ENCODE measurements around the gene CTXN2.

Gene CTXN2

GRCh38 chr15:48191574-48192225, at the start of gene CTXN2:
Gene CTXN2, plus strand, starts transcription at chr15:48191665. Its CDS starts 9,636 bp downstream, at chr15:48201301.
- Histone ChIP-seq H3K27ac (no peak within 1 kb of the TSS), H3K4me3 (no peak within 1 kb of the TSS)

- Histone ChIP-seq H3K27ac (no peak overlapping the region), H3K4me3 (no peak overlapping the region)
Observed at GRCh38 chr15:48143856-48144255, 47.6 kb upstream of the CTXN2 start.

DNA sequence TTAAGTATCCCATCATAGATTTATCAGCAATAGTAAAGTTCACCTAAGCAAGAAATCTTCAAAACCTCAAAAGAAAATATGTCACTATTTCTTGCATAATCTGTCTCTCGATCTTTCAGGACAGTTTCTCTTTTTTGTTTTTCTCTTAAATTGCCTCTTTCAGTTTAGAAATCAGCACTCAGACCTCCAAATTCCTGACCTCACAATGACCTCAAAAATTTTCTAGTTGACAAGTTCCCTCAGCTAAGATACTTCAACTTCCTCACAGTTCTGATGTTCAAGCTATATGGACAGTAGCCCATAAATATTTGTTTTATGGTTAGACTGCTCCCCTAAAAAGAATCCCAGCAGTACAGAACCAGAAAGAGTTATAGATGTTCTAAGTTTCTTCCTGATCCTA, 46.6 kb upstream of the CTXN2 start:
- H3K27ac ChIP-seq: no peak overlapping the region
- H3K4me3 ChIP-seq: no peak overlapping the region

GRCh38 chr15:48145923-48146322, 45.5 kb upstream of the CTXN2 start:
- no peak overlapping the region for H3K27ac ChIP-seq

DNA sequence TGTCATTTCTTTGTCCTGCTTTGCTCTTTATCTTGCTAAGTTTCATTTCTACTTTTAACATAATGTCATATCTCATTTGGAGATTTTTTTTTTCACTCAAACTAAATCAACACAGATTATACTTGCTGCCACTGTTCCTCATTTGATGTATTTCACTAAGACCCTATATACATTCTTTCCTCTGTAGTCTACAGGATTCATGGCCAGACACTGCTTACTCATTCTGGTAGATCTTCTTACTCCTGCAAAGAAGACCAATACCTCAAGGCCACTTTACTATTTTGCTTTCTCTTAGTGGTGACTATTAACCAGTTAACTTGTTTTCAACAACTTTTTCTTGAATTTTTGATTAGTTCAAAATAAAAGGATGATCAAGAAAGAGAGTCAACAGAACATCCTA, 44.1 kb upstream of the CTXN2 start:
- no peak overlapping the region for H3K27ac ChIP-seq
- H3K4me3 ChIP-seq: no peak overlapping the region

More at GRCh38 chr15:48145923-48146322, 45.5 kb upstream of the CTXN2 start:
- H3K4me3 ChIP-seq: no peak overlapping the region

DNA sequence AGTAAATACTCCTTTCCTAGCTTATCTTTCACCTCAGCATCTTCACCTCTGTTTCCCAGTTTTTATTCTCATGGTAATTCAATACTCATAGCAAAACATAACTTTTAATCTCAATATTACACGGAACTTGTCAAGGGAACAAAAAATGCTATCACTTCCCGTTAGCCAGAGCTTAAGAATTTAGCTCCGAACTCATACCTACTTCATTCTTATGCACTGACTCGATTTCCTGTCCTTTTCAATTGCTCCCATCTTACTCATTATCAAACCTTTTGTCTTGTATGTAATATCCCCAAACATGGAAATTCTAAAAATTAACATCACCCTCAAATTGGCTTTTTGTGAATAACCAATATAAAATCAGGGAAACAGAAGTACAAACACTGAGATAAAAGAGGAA, 41.6 kb upstream of the CTXN2 start:
- no peak overlapping the region for H3K27ac ChIP-seq
- H3K4me3 ChIP-seq: no peak overlapping the region

GRCh38 chr15:48153526-48153925, 37.9 kb upstream of the CTXN2 start:
- Histone ChIP-seq H3K27ac (no peak overlapping the region), H3K4me3 (no peak overlapping the region)

- Histone ChIP-seq H3K27ac (no peak overlapping the region), H3K4me3 (no peak overlapping the region)
Observed at GRCh38 chr15:48168616-48169015, 22.8 kb upstream of the CTXN2 start.

DNA sequence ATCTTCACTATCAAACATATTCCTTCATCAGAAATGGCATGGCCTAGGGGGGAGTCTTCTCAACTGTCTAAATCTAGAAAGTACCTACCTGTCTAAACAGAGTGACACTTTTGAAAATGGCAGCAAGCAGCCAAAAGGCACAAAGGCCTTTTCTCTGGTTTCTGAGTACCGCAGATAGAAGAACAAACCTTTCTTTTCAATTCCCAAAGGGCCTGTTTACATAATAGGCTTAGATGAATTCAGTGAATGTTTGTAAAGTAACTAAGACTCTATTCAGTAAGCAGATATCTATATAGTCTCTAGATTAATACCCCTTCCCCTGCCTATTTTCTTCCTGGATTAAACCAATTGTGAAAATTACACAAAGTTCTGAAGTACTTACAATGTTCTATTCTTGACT, 20.5 kb upstream of the CTXN2 start:
- Histone ChIP-seq H3K27ac (no peak overlapping the region), H3K4me3 (no peak overlapping the region)

- no peak overlapping the region for H3K27ac ChIP-seq
- no peak overlapping the region for H3K4me3 ChIP-seq
Observed at GRCh38 chr15:48175126-48175525, 16.3 kb upstream of the CTXN2 start.

- H3K4me3 ChIP-seq: no peak overlapping the region
- no peak overlapping the region for H3K27ac ChIP-seq
Observed at GRCh38 chr15:48176112-48176511, 15.4 kb upstream of the CTXN2 start.

GRCh38 chr15:48176957-48177356, 14.5 kb upstream of the CTXN2 start:
- no peak overlapping the region for H3K27ac ChIP-seq
- H3K4me3 ChIP-seq: peak overlapping the region in 2 of 7 experiments; percentile 43 to 47

- H3K4me3 ChIP-seq: peak overlapping the region; percentile 29 to 51 (median 44)
- peak overlapping the region in 11 of 21 experiments; percentile 1 to 76 (median 46) for H3K27ac ChIP-seq
Observed at GRCh38 chr15:48177383-48177765, 14.1 kb upstream of the CTXN2 start.

- Histone ChIP-seq H3K4me3 (peak within 1 kb of the TSS; percentile 29 to 51 (median 44)), H3K27ac (peak within 1 kb of the TSS in 14 of 21 experiments; percentile 1 to 76 (median 44))
Observed at GRCh38 chr15:48177766-48178647, 13.5 kb upstream of the CTXN2 start, which contains the start of gene MYEF2. Gene MYEF2, minus strand, starts transcription at chr15:48178295. Its CDS starts 58 bp downstream, at chr15:48178237.

- H3K27ac ChIP-seq: no peak overlapping the region
- peak overlapping the region in 5 of 7 experiments; percentile 29 to 51 (median 47) for H3K4me3 ChIP-seq
Observed at GRCh38 chr15:48178648-48178931, 12.9 kb upstream of the CTXN2 start.

DNA sequence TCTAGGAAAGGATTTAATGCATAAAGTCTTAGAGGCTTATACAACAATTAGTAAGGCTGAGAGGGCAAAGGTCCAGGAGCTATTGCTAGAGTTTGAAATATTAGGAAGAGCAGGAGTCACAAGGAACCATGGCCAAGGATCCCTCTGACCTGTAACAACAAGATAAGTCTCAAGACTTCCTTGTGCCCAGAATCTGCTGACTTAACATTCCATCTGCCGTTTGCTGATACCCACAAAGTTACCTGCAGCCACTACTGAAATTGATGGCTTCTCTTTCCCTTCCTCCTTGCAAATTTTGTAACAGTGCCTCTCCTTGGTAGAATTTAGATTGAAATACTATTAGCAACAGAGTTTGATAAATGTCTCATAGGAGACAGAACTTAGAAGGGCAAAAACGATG, 8.7 kb upstream of the CTXN2 start:
- Histone ChIP-seq H3K4me3 (no peak overlapping the region), H3K27ac (no peak overlapping the region)

DNA sequence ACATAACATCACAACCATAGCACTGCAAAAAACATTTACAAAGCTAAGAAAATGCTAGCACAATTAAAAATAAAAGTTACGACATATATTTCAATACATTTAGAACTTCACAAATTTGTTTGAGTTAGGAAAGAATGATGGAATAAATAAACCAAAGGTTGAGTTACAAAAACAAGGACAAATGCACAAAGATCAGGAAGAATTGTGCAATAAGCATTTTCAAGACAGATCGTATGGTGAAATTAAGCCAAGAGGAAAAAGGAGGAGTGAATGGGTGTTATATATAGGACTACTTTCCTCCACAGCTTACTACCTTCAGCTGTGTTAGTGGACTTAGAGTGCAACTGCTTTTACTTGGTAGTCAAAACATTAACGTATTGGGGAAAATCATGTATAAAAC, 5.9 kb upstream of the CTXN2 start:
- no peak overlapping the region for H3K4me3 ChIP-seq
- no peak overlapping the region for H3K27ac ChIP-seq

GRCh38 chr15:48186271-48186670, 5.2 kb upstream of the CTXN2 start:
- H3K27ac ChIP-seq: no peak overlapping the region
- H3K4me3 ChIP-seq: no peak overlapping the region

DNA sequence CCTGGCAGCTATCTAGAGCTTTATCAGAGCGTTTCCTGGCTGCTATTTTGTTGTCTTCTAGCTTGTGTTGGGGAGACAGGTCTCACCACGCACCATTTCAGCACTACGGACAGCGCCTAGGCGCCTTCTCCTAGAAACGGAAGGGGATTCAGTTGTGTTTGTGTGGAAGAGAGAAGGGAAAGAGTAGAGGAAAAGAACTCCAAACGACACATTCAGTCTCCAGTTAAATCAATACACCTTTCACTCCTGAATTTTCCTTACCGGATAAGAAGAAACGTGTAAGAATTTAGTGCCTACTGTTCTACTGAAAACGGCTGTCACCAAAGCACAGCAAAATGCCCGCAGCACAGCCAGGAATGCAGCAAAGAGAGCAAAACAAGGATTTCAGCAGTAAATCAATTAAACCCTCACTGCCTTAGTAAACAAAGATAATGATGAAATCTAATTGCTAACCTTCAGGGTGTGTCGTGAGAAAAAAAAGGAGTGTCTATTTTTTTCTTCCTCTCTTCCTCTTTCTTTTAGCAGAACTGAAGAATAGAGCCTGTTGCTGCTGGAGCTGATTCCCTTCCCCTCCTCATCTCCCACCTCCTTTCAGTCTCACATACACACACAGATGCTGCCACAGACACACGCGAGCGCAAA, 412 bp upstream of the CTXN2 start:
- no peak overlapping the region for H3K27ac ChIP-seq
- H3K4me3 ChIP-seq: no peak overlapping the region

DNA sequence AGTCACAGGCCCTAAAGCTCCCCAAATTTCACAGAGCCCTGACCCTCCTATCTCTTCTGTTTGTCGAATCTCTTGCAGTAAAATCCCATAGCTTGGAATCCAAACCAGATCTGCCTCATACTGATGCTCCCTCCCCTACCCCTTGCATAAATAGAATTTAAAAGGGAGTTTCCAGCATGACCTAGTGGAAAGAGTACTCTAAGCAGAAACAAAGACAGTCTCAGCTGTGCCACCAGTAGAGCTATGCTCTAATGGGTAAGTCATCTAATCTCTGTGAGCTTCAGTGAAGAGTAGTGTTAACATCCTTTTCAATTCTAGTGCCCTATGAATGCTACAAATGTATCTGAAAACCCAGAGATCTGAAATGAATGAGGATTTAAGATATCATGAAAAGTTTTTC, 10.6 kb downstream of the CTXN2 start:
- Histone ChIP-seq H3K4me3 (no peak overlapping the region), H3K27ac (no peak overlapping the region)

- Histone ChIP-seq H3K27ac (no peak within 1 kb of the TSS), H3K4me3 (no peak within 1 kb of the TSS)
Observed at GRCh38 chr15:48205981-48206380, 14.5 kb downstream of the CTXN2 start, which contains the start of gene SLC12A1. Gene SLC12A1, plus strand, starts transcription at chr15:48206302. Its CDS starts 1,418 bp downstream, at chr15:48207720.
